ENCODE results near the gene CXCR5. TPM values are rescaled to one million over a fixed set of nuclear protein-coding genes. Genes with fewer than 3 reads are reported as not detected.
A peak's percentile ranks its signal among the peaks of the same experiment; 100 is the strongest.

CXCR5 gene
- total RNA-seq, 2 experiments from 2014 or later = 0.60 to 0.92 TPM

- Mint-ChIP-seq H3K27ac (peak overlapping the region; percentile 85), H3K36me3 (ENCODE audit: low read depth) (peaks cover 19% of the 10 kb centered on the region), H3K27me3 (no peaks in the 10 kb centered on the region), H3K4me3 (no peak overlapping the region), H3K9me3 (no peaks in the 10 kb centered on the region), H3K4me1 (ENCODE audit: low read depth) (peaks cover 55% of the 10 kb centered on the region)
- ATAC-seq = no peak
- CTCF ChIA-PET = interaction anchor here (0.7 to 2.2 kb wide), 9 partner anchors 19 to 218 kb away, joined by 3 to 7 read pairs (median 4); no protein-coding TSS in a partner anchor
- intact Hi-C loops (cut with micrococcal nuclease) = no loop called here
- TF ChIP-seq CTCF (IDR thresholded peaks at IDR 0.05) = no peak
- no peak for DNase-seq
- POLR2A ChIA-PET = interaction anchor here (1.0 to 2.3 kb wide), 4 partner anchors 49 to 148 kb away, joined by 4 to 5 read pairs (median 4); partner anchors contain the start of gene DDX6
Observed at GRCh38 chr11:118908264-118908663, 24.6 kb downstream of the CXCR5 start.

DNA sequence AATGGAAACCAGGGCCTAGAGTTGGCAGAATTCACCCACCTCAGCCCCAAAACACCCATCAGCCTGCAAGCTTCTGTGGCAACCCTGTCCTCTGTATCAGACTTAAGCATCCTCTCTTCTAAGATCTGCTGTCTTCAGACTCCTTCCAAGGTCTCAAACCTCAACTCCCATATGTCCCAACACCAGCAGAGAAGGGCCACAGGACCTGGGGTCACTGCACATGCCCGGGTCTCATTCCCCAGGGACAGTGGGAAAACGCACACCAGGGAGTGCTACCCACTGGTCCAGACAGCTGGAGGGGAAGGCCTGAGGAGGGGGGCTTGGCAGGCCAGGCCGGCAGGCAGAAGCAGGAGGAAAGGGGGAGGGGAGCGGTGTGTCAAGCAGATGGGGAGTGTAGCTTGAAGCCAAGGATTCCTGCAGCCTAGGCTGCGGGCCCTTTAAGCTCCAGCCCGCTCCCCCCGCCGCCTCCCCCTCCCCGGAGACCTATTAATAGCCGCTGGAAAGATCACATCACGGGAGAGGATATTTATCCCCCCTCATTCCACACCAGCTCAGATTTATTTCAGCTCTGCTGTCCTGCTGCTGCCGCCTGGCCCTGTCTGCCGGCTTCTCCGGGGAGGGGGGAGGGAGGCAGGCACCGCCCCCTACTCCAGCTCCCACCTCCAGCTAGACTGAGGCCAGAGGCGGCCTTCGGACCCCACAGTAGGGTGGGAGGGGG lies 25.4 kb downstream of the CXCR5 start:
- ATAC-seq (no peak), DNase-seq (no peak)
- H3K27ac Mint-ChIP-seq = peak overlapping the region; percentile 56
- intact Hi-C loops (cut with micrococcal nuclease) = no loop called here
- CTCF ChIA-PET = interaction anchor here (0.9 to 2.2 kb wide), 9 partner anchors 11 to 413 kb away, joined by 3 to 7 read pairs (median 4); partner anchors contain the start of gene DDX6
- POLR2A ChIA-PET = interaction anchor here (1.0 to 2.9 kb wide), 6 partner anchors 14 to 147 kb away, joined by 4 to 24 read pairs (median 4); partner anchors contain the start of gene DDX6
- H3K36me3 Mint-ChIP-seq (ENCODE audit: low read depth) = peaks cover 19% of the 10 kb centered on the region
- H3K4me3 Mint-ChIP-seq = peak overlapping the region; percentile 59
- no peak for TF ChIP-seq CTCF (IDR thresholded peaks at IDR 0.05)
- no peaks in the 10 kb centered on the region for H3K27me3 Mint-ChIP-seq
- H3K9me3 Mint-ChIP-seq = no peaks in the 10 kb centered on the region
- peaks cover 56% of the 10 kb centered on the region for H3K4me1 Mint-ChIP-seq (ENCODE audit: low read depth)

GRCh38 chr11:118909619-118910308 lies 26.1 kb downstream of the CXCR5 start:
- DNase-seq (no peak), ATAC-seq (no peak)
- CTCF ChIA-PET = interaction anchor here (0.9 to 1.4 kb wide), 5 partner anchors 12 to 413 kb away, joined by 3 to 4 read pairs (median 3); partner anchors contain the start of gene DDX6
- H3K27ac Mint-ChIP-seq = peak overlapping the region; percentile 56
- TF ChIP-seq CTCF (IDR thresholded peaks at IDR 0.05) = no peak
- peaks cover 63% of the 10 kb centered on the region for H3K4me1 Mint-ChIP-seq (ENCODE audit: low read depth)
- no peaks in the 10 kb centered on the region for H3K27me3 Mint-ChIP-seq
- no peaks in the 10 kb centered on the region for H3K9me3 Mint-ChIP-seq
- POLR2A ChIA-PET = interaction anchor here (1.4 to 2.9 kb wide), 5 partner anchors 12 to 146 kb away, joined by 4 to 24 read pairs (median 5); partner anchors contain the start of gene DDX6
- intact Hi-C loops (cut with micrococcal nuclease) = no loop called here
- peaks cover 19% of the 10 kb centered on the region for H3K36me3 Mint-ChIP-seq (ENCODE audit: low read depth)
- H3K4me3 Mint-ChIP-seq = peak overlapping the region; percentile 59

- DNase-seq (peak; percentile 49), ATAC-seq (no peak)
- Mint-ChIP-seq H3K4me1 (ENCODE audit: low read depth) (peaks cover 70% of the 10 kb centered on the region), H3K4me3 (peak overlapping the region; percentile 81), H3K27me3 (no peaks in the 10 kb centered on the region), H3K9me3 (no peaks in the 10 kb centered on the region), H3K27ac (peak overlapping the region; percentile 90), H3K36me3 (ENCODE audit: low read depth) (peaks cover 19% of the 10 kb centered on the region)
- no peak for TF ChIP-seq CTCF (IDR thresholded peaks at IDR 0.05)
- intact Hi-C loops (cut with micrococcal nuclease) = no loop called here
- POLR2A ChIA-PET = interaction anchor here (1.0 to 2.9 kb wide), 7 partner anchors 12 to 145 kb away, joined by 3 to 24 read pairs (median 5); partner anchors contain the start of genes DDX6 and UPK2
- CTCF ChIA-PET = interaction anchor here (0.9 to 3.6 kb wide), 5 partner anchors 16 to 412 kb away, joined by 3 to 17 read pairs (median 4); partner anchors contain the start of gene DDX6
Observed at GRCh38 chr11:118910309-118911112, 26.8 kb downstream of the CXCR5 start.
